IMR-90 (cell line): ENCODE data around the gene LIX1. TPM values are rescaled to one million over a fixed set of nuclear protein-coding genes. Genes with fewer than 3 reads are reported as not detected.

Experiments used
- ATAC-seq: fragments of 200-7000 bp; cut with Tn5 transposase; 2 replicates; pipeline ENCODE4 v1.9.1; 2020; ENCODE audit warnings: low read depth, mild to moderate bottlenecking, moderate library complexity
- BruUV-seq: library from RNA; stranded (reverse); fragments of 400-500 nt; replicated peaks from 2 replicates; lab custom pipeline; 2021; lab: Mats Ljungman, UMichigan
- CTCF ChIA-PET: fragments of 300-600 bp; formaldehyde crosslinking; extraction: SDS; loops from one replicate; lab custom pipeline; 2021; ENCODE audit warnings: antibody characterized with exemption; lab: Yijun Ruan, JAX
- POLR2A ChIA-PET: fragments of 300-600 bp; sonication (Branson Sonifier 250); formaldehyde crosslinking; loops from one replicate; lab custom pipeline; 2022; ENCODE audit warnings: antibody characterized with exemption; ENCODE audit not compliant: unreplicated experiment; lab: Charles Lee
- DNase-seq: peaks from one replicate; pipeline ENCODE4 v3.0.0; 2013
- H2AFZ ChIP-seq: replicated peaks from 2 replicates; pipeline ENCODE3; 2013; ENCODE audit warnings: low read length, mild to moderate bottlenecking; ENCODE audit not compliant: poor library complexity
- H2AK5ac ChIP-seq: 2 replicates; pipeline ENCODE4 v1.6.1; 2013; ENCODE audit warnings: low read depth, low read length, inconsistent platforms
- H2AK9ac ChIP-seq: replicated peaks from 2 replicates; pipeline ENCODE3; 2013; ENCODE audit warnings: mild to moderate bottlenecking, low read depth, low read length, moderate library complexity; ENCODE audit not compliant: poor library complexity
- H2BK120ac ChIP-seq: 2 replicates; pipeline ENCODE4 v1.6.1; 2013; ENCODE audit warnings: low read depth, low read length, inconsistent platforms
- H2BK15ac ChIP-seq: 3 replicates; pipeline ENCODE4 v1.6.1; 2013; ENCODE audit warnings: low read depth, low read length, inconsistent platforms
- H2BK20ac ChIP-seq: 2 replicates; pipeline ENCODE4 v1.6.1; 2013; ENCODE audit warnings: low read depth, mild to moderate bottlenecking, inconsistent platforms, low read length, moderate library complexity
- H2BK5ac ChIP-seq: 2 replicates; pipeline ENCODE4 v1.6.1; 2013; ENCODE audit warnings: mild to moderate bottlenecking, low read depth, low read length, inconsistent platforms; ENCODE audit not compliant: poor library complexity, severe bottlenecking
- H3K14ac ChIP-seq: replicated peaks from 2 replicates; pipeline ENCODE4 v1.6.1; 2013; ENCODE audit warnings: low read depth, low read length, inconsistent platforms
- H3K18ac ChIP-seq: 2 replicates; pipeline ENCODE4 v1.6.1; 2013; ENCODE audit warnings: low read depth, low read length, control low read depth
- H3K23ac ChIP-seq: 2 replicates; pipeline ENCODE4 v1.6.1; 2013; ENCODE audit warnings: low read depth, low read length, inconsistent platforms
- H3K27ac ChIP-seq: 2 replicates; pipeline ENCODE4 v1.5.1; 2013; ENCODE audit warnings: mild to moderate bottlenecking, control low read depth, low read length; ENCODE audit not compliant: insufficient read depth
- H3K27me3 ChIP-seq: 2 replicates; pipeline ENCODE4 v1.6.1; 2013; ENCODE audit warnings: low read length; ENCODE audit not compliant: control insufficient read depth, insufficient read depth
- H3K36me3 ChIP-seq: 2 replicates; pipeline ENCODE4 v1.6.1; 2013; ENCODE audit warnings: low read length, mixed read lengths; ENCODE audit not compliant: control insufficient read depth, insufficient read depth
- H3K4ac ChIP-seq: 2 replicates; pipeline ENCODE4 v1.6.1; 2013; ENCODE audit warnings: low read depth, low read length, inconsistent platforms
- H3K4me1 ChIP-seq: 2 replicates; pipeline ENCODE4 v1.6.1; 2013; ENCODE audit warnings: low read length, mixed read lengths; ENCODE audit not compliant: control insufficient read depth, insufficient read depth
- H3K4me2 ChIP-seq: 2 replicates; pipeline ENCODE4 v1.6.1; 2013; ENCODE audit warnings: low read depth, mild to moderate bottlenecking, control low read depth, low read length, moderate library complexity
- H3K4me3 ChIP-seq: 2 replicates; pipeline ENCODE4 v1.5.1; 2013; ENCODE audit warnings: low read depth, mild to moderate bottlenecking, control low read depth, low read length, moderate library complexity; ENCODE audit not compliant: insufficient read depth
- H3K56ac ChIP-seq: 2 replicates; pipeline ENCODE4 v1.6.1; 2013; ENCODE audit warnings: low read length, inconsistent platforms; ENCODE audit not compliant: insufficient read depth; ENCODE audit errors: extremely low read depth
- H3K79me1 ChIP-seq, 2 experiments: 2 replicates each; pipeline ENCODE4 v1.6.1; 2013; ENCODE audit warnings: low read length in 2 of 2, inconsistent platforms in 1 of 2, low read depth in 1 of 2
- H3K9ac ChIP-seq: 2 replicates; pipeline ENCODE4 v1.6.1; 2013; ENCODE audit warnings: low read depth, low read length, control low read depth
- H3K9me1 ChIP-seq: 2 replicates; pipeline ENCODE4 v1.6.1; 2013; ENCODE audit warnings: low read length, inconsistent platforms; ENCODE audit not compliant: insufficient read depth
- H3K9me3 ChIP-seq: 2 replicates; pipeline ENCODE4 v1.6.1; 2013; ENCODE audit warnings: low read length; ENCODE audit not compliant: control insufficient read depth, insufficient read depth
- H4K20me1 ChIP-seq: 2 replicates; pipeline ENCODE4 v1.6.1; 2013; ENCODE audit warnings: low read length, inconsistent platforms; ENCODE audit not compliant: insufficient read depth
- H4K5ac ChIP-seq: 2 replicates; pipeline ENCODE4 v1.6.1; 2013; ENCODE audit warnings: mild to moderate bottlenecking, low read depth, low read length, control low read depth
- H4K8ac ChIP-seq, 2 experiments: 2 replicates each; pipeline ENCODE4 v1.6.1; 2013; ENCODE audit warnings: low read depth in 2 of 2, low read length in 2 of 2, control low read depth in 1 of 2, inconsistent platforms in 1 of 2
- H4K91ac ChIP-seq: 2 replicates; pipeline ENCODE4 v1.6.1; 2013; ENCODE audit warnings: low read depth, low read length, inconsistent platforms; ENCODE audit not compliant: insufficient read depth
- CHD1 ChIP-seq: IDR thresholded peaks from 2 replicates; pipeline ENCODE4 v1.6.1; 2012; ENCODE audit warnings: low read depth, low read length, improper control_type of control experiment
- CTCF ChIP-seq: conservative IDR thresholded peaks from 2 replicates; pipeline ENCODE4 v1.5.1; 2012; ENCODE audit warnings: mild to moderate bottlenecking, low read depth, low read length, improper control_type of control experiment
- ELK1 ChIP-seq: fragments of 150-350 bp; IDR thresholded peaks from 2 replicates; pipeline ENCODE4 v1.6.1; 2016; ENCODE audit warnings: low read depth, mild to moderate bottlenecking, low read length, moderate library complexity, borderline replicate concordance
- FOS ChIP-seq: fragments of 150-350 bp; IDR thresholded peaks from 2 replicates; pipeline ENCODE4 v1.6.1; 2016; ENCODE audit warnings: low read depth, low read length
- MAFK ChIP-seq: IDR thresholded peaks from 2 replicates; pipeline ENCODE4 v1.6.1; 2012; ENCODE audit warnings: low read depth, low read length, improper control_type of control experiment
- MAZ ChIP-seq: IDR thresholded peaks from 2 replicates; pipeline ENCODE4 v1.6.1; 2012; ENCODE audit warnings: low read depth, mild to moderate bottlenecking, low read length, improper control_type of control experiment, moderate library complexity, borderline replicate concordance
- MXI1 ChIP-seq: IDR thresholded peaks from 2 replicates; pipeline ENCODE4 v1.6.1; 2012; ENCODE audit warnings: low read depth, mild to moderate bottlenecking, low read length, moderate library complexity, borderline replicate concordance
- NFE2L2 ChIP-seq: fragments of 150-350 bp; IDR thresholded peaks from 2 replicates; pipeline ENCODE4 v1.6.1; 2016; ENCODE audit warnings: low read depth, mild to moderate bottlenecking, low read length
- POLR2A ChIP-seq: IDR thresholded peaks from 2 replicates; pipeline ENCODE4 v1.6.1; 2012; ENCODE audit warnings: mild to moderate bottlenecking, low read depth, low read length
- RAD21 ChIP-seq: IDR thresholded peaks from 2 replicates; pipeline ENCODE4 v1.6.1; 2012; ENCODE audit warnings: low read length, improper control_type of control experiment
- RCOR1 ChIP-seq: IDR thresholded peaks from 2 replicates; pipeline ENCODE4 v1.6.1; 2012; ENCODE audit warnings: mild to moderate bottlenecking, low read length, improper control_type of control experiment; ENCODE audit not compliant: insufficient replicate concordance
- RFX5 ChIP-seq: IDR thresholded peaks from 2 replicates; pipeline ENCODE4 v1.8.0; 2012; ENCODE audit warnings: low read depth, mild to moderate bottlenecking, low read length, moderate library complexity
- SMC3 ChIP-seq: fragments of 150-350 bp; IDR thresholded peaks from 2 replicates; pipeline ENCODE4 v1.6.1; 2016; ENCODE audit warnings: low read depth, mild to moderate bottlenecking, antibody characterized with exemption, low read length, moderate library complexity
- USF2 ChIP-seq: fragments of 150-350 bp; IDR thresholded peaks from 2 replicates; pipeline ENCODE4 v1.6.1; 2017; ENCODE audit warnings: mild to moderate bottlenecking, antibody characterized with exemption, low read length, low read depth
- WGBS, 2 experiments: methylation state at CpG; one replicate each; pipeline versions ENCODE4 v1.1.5 to v1.1.7; 2013; ENCODE audit warnings: missing lambda C conversion rate in 2 of 2; ENCODE audit not compliant: insufficient read length in 1 of 2; ENCODE audit errors: extremely low coverage in 2 of 2; 5-methylcytosine and 5-hydroxymethylcytosine counted together
- dilution Hi-C: fragments of 300-500 bp; cut with HindIII; formaldehyde crosslinking; loops from one replicate; pipeline ENCODE4 v1.14.3; 2018; ENCODE audit warnings: low sequenced_read_pairs; ENCODE audit not compliant: unreplicated experiment
- in situ Hi-C: fragments of 300-500 bp; cut with MboI; formaldehyde crosslinking; loops from 3 replicates; pipeline ENCODE4 v1.14.3; 2019; ENCODE audit warnings: low sequenced_read_pairs, inconsistent platforms, mixed read lengths
- intact Hi-C: fragments of 100-400 bp; cut with micrococcal nuclease; formaldehyde crosslinking; loops from 2 replicates; pipeline ENCODE4 v1.10.0; 2022
- polyA plus RNA-seq, 3 experiments: library from polyadenylated mRNA; depleted of rRNA; stranded (reverse); fragments of >200 nt; gene quantifications; 2 replicates each; pipeline ENCODE4 v1.2.3, GENCODE V29; 2012; ENCODE audit warnings: low replicate concordance in 1 of 3
- total RNA-seq: library from RNA; depleted of rRNA; stranded (reverse); fragments of >200 nt; gene quantifications from 2 replicates; pipeline ENCODE4 v1.2.3, GENCODE V29; 2012

The LIX1 gene
- total and polyA plus RNA-seq, 2 of the 4 experiments (the other 2 are of a cell fraction), result not detected

- in situ Hi-C loops, result no loop called here
- dilution Hi-C loops, result no loop called here
- CTCF ChIA-PET, result no interaction called here
These were observed 80.4 kb downstream of the LIX1 start for GRCh38 chr5:97062046-97062445.

More at GRCh38 chr5:97062046-97062445, 80.4 kb downstream of the LIX1 start:
- Histone ChIP-seq H3K27me3 (peaks cover 17% of the 10 kb centered on the region), H2BK15ac (no peak overlapping the region), H3K14ac (no peak overlapping the region), H4K20me1 (no peaks in the 10 kb centered on the region), H2AFZ (no peak overlapping the region), H3K9ac (no peak overlapping the region), H3K18ac (no peak overlapping the region), H2AK9ac (no peak overlapping the region), H3K27ac (no peak overlapping the region), H2BK20ac (no peak overlapping the region), H4K5ac (no peak overlapping the region), H3K9me3 (peaks cover 11% of the 10 kb centered on the region), H3K23ac (no peak overlapping the region), H3K9me1 (no peaks in the 10 kb centered on the region), H3K4me1 (no peaks in the 10 kb centered on the region), H2BK5ac (no peak overlapping the region), H2BK120ac (no peak overlapping the region), H3K36me3 (no peaks in the 10 kb centered on the region), H4K8ac (no peak overlapping the region), H3K56ac (no peak overlapping the region), H2AK5ac (no peak overlapping the region), H3K4me3 (no peak overlapping the region), H4K91ac (no peak overlapping the region), H3K4ac (no peak overlapping the region), H3K4me2 (no peak overlapping the region), H3K79me1 (no peaks in the 10 kb centered on the region)
- intact Hi-C loops, result no loop called here
- ATAC-seq, result no peak
- no TSS peak for BruUV-seq
- WGBS, 2 experiments, result 67% methylated on average over 5 of the region's 8 CpGs; no CpG with 5 or more reads in 1 of the 2 experiments
- POLR2A ChIA-PET, result no interaction called here
- TF ChIP-seq FOS (no peak), USF2 (no peak), SMC3 (no peak), ELK1 (no peak), NFE2L2 (no peak), MAZ (no peak), POLR2A (no peak), CHD1 (no peak), RCOR1 (no peak), MXI1 (no peak), MAFK (no peak), RFX5 (no peak), RAD21 (no peak), CTCF (no peak)
- DNase-seq, result no peak
